ENCODE measurements around the gene SLC22A3.
"Not testable (repeated sequence)": the region's sequence is repeated elsewhere in the genome, so short reads cannot be mapped to it uniquely, and the experiment has no call there.

SLC22A3 gene

GRCh38 chr6:160337301-160337700 is 10.9 kb upstream of the SLC22A3 start:
- DNase-seq = no peak

- no peak for DNase-seq
Measured at GRCh38 chr6:160337991-160338390, 10.2 kb upstream of the SLC22A3 start.

- DNase-seq = no peak
Measured at GRCh38 chr6:160343144-160343543, 5.0 kb upstream of the SLC22A3 start.

GRCh38 chr6:160344271-160344670 is 3.9 kb upstream of the SLC22A3 start:
- no peak for DNase-seq

- DNase-seq = no peak
Measured at GRCh38 chr6:160347259-160348222, 637 bp upstream of the SLC22A3 start.

GRCh38 chr6:160349020-160349441 is 853 bp downstream of the SLC22A3 start:
- DNase-seq = no peak

GRCh38 chr6:160349814-160350350 is 1.7 kb downstream of the SLC22A3 start:
- DNase-seq = no peak

GRCh38 chr6:160353950-160354496 is 5.8 kb downstream of the SLC22A3 start:
- no peak for DNase-seq

- no peak for DNase-seq
Measured at GRCh38 chr6:160355001-160355400, 6.8 kb downstream of the SLC22A3 start.

- DNase-seq = no peak
Measured at GRCh38 chr6:160356074-160356744, 8.0 kb downstream of the SLC22A3 start.

- no peak for DNase-seq
Measured at GRCh38 chr6:160357088-160357487, 8.9 kb downstream of the SLC22A3 start.

- no peak for DNase-seq
Measured at GRCh38 chr6:160358225-160359119, 10.3 kb downstream of the SLC22A3 start.

- no peak for DNase-seq
Measured at GRCh38 chr6:160360955-160361354, 12.8 kb downstream of the SLC22A3 start.

- no peak for DNase-seq
Measured at GRCh38 chr6:160362556-160362955, 14.4 kb downstream of the SLC22A3 start.

GRCh38 chr6:160363016-160363996 is 15.1 kb downstream of the SLC22A3 start:
- no peak for DNase-seq

GRCh38 chr6:160365117-160365516 is 16.9 kb downstream of the SLC22A3 start:
- no peak for DNase-seq

- DNase-seq = no peak
Measured at GRCh38 chr6:160367798-160368547, 19.8 kb downstream of the SLC22A3 start.

GRCh38 chr6:160368670-160369069 is 20.5 kb downstream of the SLC22A3 start:
- no peak for DNase-seq

- not testable (repeated sequence) for DNase-seq
Measured at GRCh38 chr6:160373601-160374000, 25.4 kb downstream of the SLC22A3 start.

GRCh38 chr6:160374836-160375560 is 26.8 kb downstream of the SLC22A3 start:
- DNase-seq = no peak

All from NCI-H1436 treated with DMSO at 0.1 percent for 48 hours (cell line).